Activated CD4-positive, CD25-positive, alpha-beta regulatory T cell treated with anti-CD3 and anti-CD28 coated beads, Interleukin-2, amount 50 U/mL, for 24 hours (primary cell): Measurements from ENCODE around the gene UBASH3A.
A peak's percentile ranks its signal among the peaks of the same experiment; 100 is the strongest.

ENCODE experiments used
- ATAC-seq, 2 donors: fragments of 150-1000 bp; cut with Tn5 transposase; one replicate each; pipeline ENCODE4 v1.10.0; 2021; ENCODE audit warnings: mild to moderate bottlenecking in 1 of 2, moderate library complexity in 1 of 2

UBASH3A gene

GRCh38 chr21:42433946-42434551, 30.3 kb downstream of the UBASH3A start:
- ATAC-seq, result peak in 1 of 2 donors; percentile 45

GRCh38 chr21:42434884-42435283, 31.2 kb downstream of the UBASH3A start:
- no peak for ATAC-seq

DNA sequence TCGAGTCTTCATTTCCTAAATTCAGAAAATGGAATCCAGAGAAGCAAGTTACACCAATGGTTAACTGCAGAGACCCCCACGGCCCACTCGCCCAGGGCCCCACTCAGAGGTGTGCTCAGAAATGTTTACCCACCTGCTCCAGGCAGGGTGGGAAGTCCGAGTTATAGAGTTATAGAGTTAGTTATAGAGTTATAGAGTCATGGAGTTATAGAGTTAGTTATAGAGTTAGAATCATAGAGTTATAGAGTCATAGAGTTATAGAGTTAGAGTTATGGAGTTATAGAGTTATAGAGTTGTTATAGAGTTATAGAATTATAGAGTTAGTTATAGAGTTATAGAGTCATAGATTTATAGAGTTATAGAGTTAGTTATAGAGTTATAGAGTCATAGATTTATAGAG, 31.7 kb downstream of the UBASH3A start:
- no peak for ATAC-seq

DNA sequence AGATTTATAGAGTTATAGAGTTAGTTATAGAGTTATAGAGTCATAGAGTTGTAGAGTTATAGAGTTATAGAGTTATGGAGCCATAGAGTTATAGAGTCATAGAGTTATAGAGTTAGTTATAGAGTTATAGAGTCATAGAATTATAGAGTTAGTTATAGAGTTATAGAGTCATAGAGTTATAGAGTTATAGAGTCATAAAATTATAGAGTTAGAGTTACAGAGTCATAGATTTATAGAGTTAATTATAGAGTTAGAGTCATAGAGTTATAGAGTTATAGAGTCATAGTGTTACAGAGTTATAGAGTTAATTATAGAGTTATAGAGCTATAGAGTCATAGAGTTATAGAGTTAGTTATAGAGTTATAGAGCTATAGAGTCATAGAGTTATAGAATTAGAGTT, 32.1 kb downstream of the UBASH3A start:
- no peak for ATAC-seq

GRCh38 chr21:42436914-42437313, 33.2 kb downstream of the UBASH3A start:
- ATAC-seq, result no peak

- ATAC-seq, result no peak
Observed at GRCh38 chr21:42437786-42438185, 34.1 kb downstream of the UBASH3A start.

GRCh38 chr21:42438316-42439205, 34.9 kb downstream of the UBASH3A start:
- ATAC-seq, result no peak

GRCh38 chr21:42439284-42440186, 35.8 kb downstream of the UBASH3A start:
- peak; percentile 72 for ATAC-seq

DNA sequence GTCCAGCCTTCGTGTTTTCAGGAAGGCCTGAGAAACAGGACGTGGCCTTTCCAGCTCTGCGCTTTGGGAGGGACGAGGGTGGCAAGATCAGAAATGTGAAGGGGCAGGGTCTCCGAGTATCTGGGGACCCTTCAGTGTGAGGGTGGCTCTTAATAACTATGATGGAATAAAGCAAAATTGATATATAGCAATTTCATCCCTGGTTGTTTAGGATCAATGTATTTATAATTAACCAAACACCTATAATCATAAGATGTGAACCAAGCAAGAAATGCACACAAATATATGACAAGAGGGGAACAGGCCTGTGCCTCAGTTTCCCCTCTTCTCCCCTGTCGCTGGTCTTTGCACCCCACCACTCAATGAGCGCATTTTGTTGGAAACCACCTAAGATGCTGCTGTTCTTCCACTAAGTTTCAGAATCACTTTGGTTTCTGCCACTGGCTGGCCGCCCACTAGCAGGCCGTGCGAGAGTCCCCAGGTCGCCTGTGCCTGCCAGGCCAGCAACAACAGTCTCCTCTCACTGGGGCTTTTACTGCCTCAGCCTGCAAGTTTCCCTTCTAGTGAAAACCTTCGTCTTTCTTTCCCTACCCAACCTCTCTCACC, 36.6 kb downstream of the UBASH3A start:
- peak; percentile 56 to 69 for ATAC-seq

GRCh38 chr21:42441963-42442362, 38.3 kb downstream of the UBASH3A start:
- ATAC-seq, result no peak

- no peak for ATAC-seq
Observed at GRCh38 chr21:42443181-42443785, 39.6 kb downstream of the UBASH3A start.

DNA sequence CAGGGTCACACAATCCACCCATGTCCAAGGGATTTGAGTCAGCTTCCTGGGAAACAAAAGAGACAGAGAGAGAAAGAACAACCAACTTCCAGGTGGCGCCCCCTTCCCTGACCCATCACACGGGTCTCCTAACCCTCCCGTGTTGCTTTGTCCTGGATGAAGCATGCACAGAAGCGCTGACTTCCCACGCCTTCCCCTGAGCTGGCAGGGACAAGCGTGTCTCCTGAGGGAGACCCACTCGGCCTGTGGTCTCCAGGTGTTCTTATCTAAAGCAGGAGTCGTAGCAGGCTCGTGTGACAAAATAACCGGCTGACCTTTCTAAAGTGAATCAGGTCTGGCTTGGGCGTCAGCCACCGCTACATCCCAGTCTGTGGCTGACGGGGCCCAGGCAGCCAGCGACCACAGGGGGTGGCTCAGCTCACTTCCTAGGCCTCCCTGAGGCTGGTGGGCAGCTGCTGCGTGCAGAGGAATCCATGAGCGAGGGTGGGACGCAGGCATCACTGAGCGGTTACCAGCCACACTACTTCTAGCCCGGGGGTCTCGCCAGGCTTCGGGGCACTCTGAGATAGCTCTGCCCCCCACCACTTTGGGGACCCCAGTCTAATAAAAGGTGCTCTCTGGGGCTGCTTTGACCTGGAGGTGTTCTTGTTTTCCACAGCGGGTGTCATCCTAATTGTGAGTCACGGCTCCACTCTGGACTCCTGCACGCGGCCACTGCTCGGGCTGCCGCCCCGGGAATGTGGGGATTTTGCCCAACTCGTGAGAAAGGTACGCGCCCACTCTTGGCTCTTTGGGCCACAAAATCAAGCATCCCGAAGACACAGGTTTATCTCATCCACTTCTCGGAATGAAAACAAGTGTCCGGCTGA, 40.4 kb downstream of the UBASH3A start:
- ATAC-seq, result no peak

- ATAC-seq, result no peak
Observed at GRCh38 chr21:42444745-42445059, 41.0 kb downstream of the UBASH3A start.

DNA sequence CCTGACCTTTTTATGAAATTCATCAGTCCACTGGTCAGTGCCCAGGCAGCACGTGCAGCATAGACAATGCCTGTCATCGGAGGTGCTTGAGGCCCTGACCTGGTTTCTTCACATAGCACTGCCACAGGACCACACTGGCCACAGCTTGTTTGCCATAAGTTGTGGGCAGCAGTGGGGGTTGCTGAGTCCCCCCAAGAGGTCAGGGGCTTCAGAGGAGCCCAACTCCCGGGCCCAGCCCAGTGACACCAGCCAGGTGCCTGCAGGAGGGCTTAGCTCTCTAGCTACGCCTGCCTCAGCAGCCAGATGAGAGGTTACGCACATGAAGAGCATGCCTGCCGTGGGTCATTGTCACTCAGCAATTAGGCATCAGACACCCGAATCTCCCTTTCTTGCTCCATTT, 41.6 kb downstream of the UBASH3A start:
- ATAC-seq, result no peak

- peak; percentile 35 to 36 for ATAC-seq
Observed at GRCh38 chr21:42446531-42446930, 42.8 kb downstream of the UBASH3A start.

DNA sequence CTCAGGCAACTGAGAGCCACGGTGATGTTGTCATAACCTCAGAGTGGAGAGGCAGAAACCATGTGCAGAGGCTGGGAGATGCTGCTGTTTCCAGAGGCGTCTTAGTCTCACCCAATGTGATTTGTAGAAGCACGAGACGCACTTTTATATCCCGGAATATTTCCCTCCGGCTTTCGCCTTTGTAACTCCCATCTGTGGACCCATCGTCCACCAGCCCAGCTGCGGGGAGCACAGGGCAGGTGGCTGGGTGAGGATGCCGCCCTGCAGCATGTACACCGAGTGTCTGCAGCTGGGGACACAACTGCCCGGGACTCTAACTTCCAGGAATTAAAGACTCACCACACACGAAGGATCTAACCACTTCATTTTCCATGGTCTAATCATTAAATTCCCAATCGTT, 43.5 kb downstream of the UBASH3A start:
- no peak for ATAC-seq

DNA sequence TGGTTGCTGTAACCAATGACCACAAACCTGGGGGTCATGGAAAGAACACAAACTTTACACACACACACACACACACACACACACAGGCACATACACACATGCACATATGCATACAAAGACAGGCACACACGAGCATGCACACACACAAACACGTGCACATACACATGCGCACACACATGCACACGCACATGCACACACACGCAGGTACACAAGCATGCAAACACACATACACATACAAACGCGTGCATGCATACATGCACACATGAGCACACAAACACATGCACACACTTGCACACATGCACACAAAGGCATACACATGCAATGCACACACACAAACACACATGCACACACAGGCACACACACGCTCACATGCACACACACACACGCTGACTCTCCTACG, 44.0 kb downstream of the UBASH3A start:
- ATAC-seq, result no peak

- no peak for ATAC-seq
Observed at GRCh38 chr21:42448686-42449085, 45.0 kb downstream of the UBASH3A start.

DNA sequence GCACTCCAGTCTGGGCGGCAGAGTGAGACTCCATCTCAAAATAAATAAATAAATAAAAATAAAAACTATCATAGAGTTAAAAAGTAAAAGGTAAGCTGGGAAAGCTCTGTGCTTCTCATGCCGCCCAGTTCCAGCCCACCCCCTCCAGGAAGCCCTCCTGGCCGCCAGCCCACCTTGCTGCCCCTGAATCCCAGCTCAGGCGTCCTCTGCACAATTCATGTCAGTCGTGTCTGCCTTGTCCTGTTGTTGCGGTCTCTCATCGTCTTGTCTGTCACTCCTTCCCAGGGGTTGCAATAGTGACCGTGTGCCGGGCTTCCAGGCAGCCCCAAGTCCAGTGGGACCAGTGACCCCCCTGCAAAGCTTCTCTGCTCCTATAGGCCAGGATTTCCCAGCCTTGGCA, 48.2 kb downstream of the UBASH3A start:
- no peak for ATAC-seq

GRCh38 chr21:42452401-42453223, 48.9 kb downstream of the UBASH3A start:
- ATAC-seq, result no peak
